MM.1S (cell line): Measurements from ENCODE around the gene IMMP2L.

Experiments
- DNase-seq: peaks from one replicate; pipeline ENCODE4 v3.0.0-alpha.2; 2015
- H2AFZ ChIP-seq: fragments of 300-600 bp; sonication (generic); 2 replicates; pipeline ENCODE4 v1.6.0; 2016; ENCODE audit warnings: antibody characterized with exemption, low read length
- H3F3A ChIP-seq: fragments of 300-600 bp; sonication (generic); 2 replicates; pipeline ENCODE4 v1.6.1; 2016; ENCODE audit warnings: mild to moderate bottlenecking, antibody characterized with exemption, low read length, moderate library complexity, mixed read lengths; ENCODE audit not compliant: insufficient read depth
- H3K27ac ChIP-seq: fragments of 300-600 bp; sonication (generic); 2 replicates; pipeline ENCODE4 v1.5.1; 2016; ENCODE audit warnings: mild to moderate bottlenecking, low read length
- H3K27me3 ChIP-seq: fragments of 300-600 bp; sonication (generic); replicated peaks from 2 replicates; pipeline ENCODE4 v1.6.0; 2016; ENCODE audit warnings: low read length; ENCODE audit not compliant: insufficient read depth
- H3K36me3 ChIP-seq: fragments of 300-600 bp; sonication (generic); replicated peaks from 2 replicates; pipeline ENCODE4 v1.6.1; 2016; ENCODE audit warnings: mild to moderate bottlenecking, low read length, mixed read lengths; ENCODE audit not compliant: insufficient read depth
- H3K4me1 ChIP-seq: fragments of 300-600 bp; sonication (generic); 2 replicates; pipeline ENCODE4 v1.6.1; 2016; ENCODE audit warnings: low read length, mixed read lengths
- H3K4me2 ChIP-seq: fragments of 300-600 bp; sonication (generic); 2 replicates; pipeline ENCODE4 v1.6.0; 2016; ENCODE audit warnings: low read depth, low read length
- H3K4me3 ChIP-seq: fragments of 300-600 bp; sonication (generic); 2 replicates; pipeline ENCODE4 v1.5.1; 2016; ENCODE audit warnings: low read length, mixed read lengths
- H3K79me2 ChIP-seq: fragments of 300-600 bp; sonication (generic); 2 replicates; pipeline ENCODE4 v1.6.1; 2016; ENCODE audit warnings: mixed run types, low read length, mixed read lengths
- H3K9ac ChIP-seq: fragments of 300-600 bp; sonication (generic); 2 replicates; pipeline ENCODE4 v1.6.1; 2016; ENCODE audit warnings: low read length, mixed read lengths
- H3K9me2 ChIP-seq: fragments of 300-600 bp; sonication (generic); replicated peaks from 2 replicates; pipeline ENCODE4 v1.6.1; 2016; ENCODE audit warnings: mild to moderate bottlenecking, low read length, mixed read lengths; ENCODE audit not compliant: insufficient read depth
- H3K9me3 ChIP-seq: fragments of 300-600 bp; sonication (generic); replicated peaks from 2 replicates; pipeline ENCODE4 v1.6.1; 2016; ENCODE audit warnings: mild to moderate bottlenecking, low read length, mixed read lengths; ENCODE audit not compliant: insufficient read depth
- H4K20me1 ChIP-seq: fragments of 300-600 bp; sonication (generic); 2 replicates; pipeline ENCODE4 v1.6.1; 2016; ENCODE audit warnings: mild to moderate bottlenecking, low read length, moderate library complexity, mixed read lengths; ENCODE audit not compliant: insufficient read depth
- CTCF ChIP-seq: fragments of 300-600 bp; sonication (generic); IDR thresholded peaks from 2 replicates; pipeline ENCODE4 v1.5.1; 2016; ENCODE audit warnings: antibody characterized with exemption, low read length, mixed read lengths
- EZH2 ChIP-seq: fragments of 300-600 bp; sonication (generic); optimal IDR thresholded peaks from 2 replicates; pipeline ENCODE3; 2017; ENCODE audit warnings: low read depth, mild to moderate bottlenecking, antibody characterized with exemption, low read length, mixed read lengths
- EZH2phosphoT487 ChIP-seq: fragments of 300-600 bp; sonication (generic); IDR thresholded peaks from 2 replicates; pipeline ENCODE4 v1.6.1; 2018; ENCODE audit warnings: antibody characterized with exemption, low read length

Gene IMMP2L

GRCh38 chr7:110677405-110677804 lies 884.9 kb downstream of the IMMP2L start:
- Histone ChIP-seq H3K36me3 (no peaks in the 10 kb centered on the region), H4K20me1 (no peaks in the 10 kb centered on the region), H3K79me2 (no peaks in the 10 kb centered on the region), H3K9ac (no peak overlapping the region), H3K4me1 (no peaks in the 10 kb centered on the region), H2AFZ (no peak overlapping the region), H3K27me3 (no peaks in the 10 kb centered on the region), H3F3A (no peaks in the 10 kb centered on the region), H3K9me2 (no peaks in the 10 kb centered on the region), H3K4me3 (no peak overlapping the region), H3K4me2 (no peak overlapping the region), H3K9me3 (no peaks in the 10 kb centered on the region), H3K27ac (no peak overlapping the region)
- no peak for TF ChIP-seq EZH2phosphoT487
- DNase-seq = no peak

GRCh38 chr7:110676785-110677184 lies 885.5 kb downstream of the IMMP2L start:
- no peak overlapping the region for H3K27ac ChIP-seq
- no peak for DNase-seq

GRCh38 chr7:110675383-110676103 lies 886.7 kb downstream of the IMMP2L start:
- Histone ChIP-seq H3K27me3 (no peaks in the 10 kb centered on the region), H2AFZ (no peak overlapping the region), H3K9me3 (no peaks in the 10 kb centered on the region), H3K36me3 (no peaks in the 10 kb centered on the region), H3K9ac (no peak overlapping the region), H3K4me3 (no peak overlapping the region), H3K27ac (no peak overlapping the region), H3K9me2 (no peaks in the 10 kb centered on the region), H3K4me2 (no peak overlapping the region), H3K4me1 (no peaks in the 10 kb centered on the region), H3K79me2 (no peaks in the 10 kb centered on the region), H3F3A (no peaks in the 10 kb centered on the region), H4K20me1 (no peaks in the 10 kb centered on the region)
- no peak for TF ChIP-seq EZH2
- DNase-seq = no peak

More at GRCh38 chr7:110676785-110677184, 885.5 kb downstream of the IMMP2L start:
- Histone ChIP-seq H3K36me3 (no peaks in the 10 kb centered on the region), H3F3A (no peaks in the 10 kb centered on the region), H4K20me1 (no peaks in the 10 kb centered on the region), H3K9me3 (no peaks in the 10 kb centered on the region), H3K9ac (no peak overlapping the region), H3K9me2 (no peaks in the 10 kb centered on the region), H3K27me3 (no peaks in the 10 kb centered on the region), H3K79me2 (no peaks in the 10 kb centered on the region), H3K4me2 (no peak overlapping the region), H3K4me3 (no peak overlapping the region), H3K4me1 (no peaks in the 10 kb centered on the region), H2AFZ (no peak overlapping the region)
- TF ChIP-seq EZH2phosphoT487 = no peak
- no peak for TF ChIP-seq EZH2
- TF ChIP-seq CTCF = no peak

GRCh38 chr7:110673148-110673547 lies 889.1 kb downstream of the IMMP2L start:
- DNase-seq = no peak
- Histone ChIP-seq H3K9me3 (no peaks in the 10 kb centered on the region), H3K4me1 (no peaks in the 10 kb centered on the region), H3F3A (no peaks in the 10 kb centered on the region), H2AFZ (no peak overlapping the region), H3K27me3 (no peaks in the 10 kb centered on the region), H4K20me1 (no peaks in the 10 kb centered on the region), H3K27ac (no peak overlapping the region), H3K4me2 (no peak overlapping the region), H3K9me2 (no peaks in the 10 kb centered on the region), H3K79me2 (no peaks in the 10 kb centered on the region), H3K4me3 (no peak overlapping the region), H3K36me3 (no peaks in the 10 kb centered on the region), H3K9ac (no peak overlapping the region)
- TF ChIP-seq EZH2phosphoT487 (no peak), CTCF (no peak), EZH2 (no peak)
